Inferior parietal cortex (tissue), 1 donor: Measurements from ENCODE around the gene MOB3A.

Source experiments
- DNase-seq: peaks from one replicate; pipeline ENCODE4 v3.0.0-alpha.2; 2016; ENCODE audit errors: extremely low spot score

Gene MOB3A

DNA sequence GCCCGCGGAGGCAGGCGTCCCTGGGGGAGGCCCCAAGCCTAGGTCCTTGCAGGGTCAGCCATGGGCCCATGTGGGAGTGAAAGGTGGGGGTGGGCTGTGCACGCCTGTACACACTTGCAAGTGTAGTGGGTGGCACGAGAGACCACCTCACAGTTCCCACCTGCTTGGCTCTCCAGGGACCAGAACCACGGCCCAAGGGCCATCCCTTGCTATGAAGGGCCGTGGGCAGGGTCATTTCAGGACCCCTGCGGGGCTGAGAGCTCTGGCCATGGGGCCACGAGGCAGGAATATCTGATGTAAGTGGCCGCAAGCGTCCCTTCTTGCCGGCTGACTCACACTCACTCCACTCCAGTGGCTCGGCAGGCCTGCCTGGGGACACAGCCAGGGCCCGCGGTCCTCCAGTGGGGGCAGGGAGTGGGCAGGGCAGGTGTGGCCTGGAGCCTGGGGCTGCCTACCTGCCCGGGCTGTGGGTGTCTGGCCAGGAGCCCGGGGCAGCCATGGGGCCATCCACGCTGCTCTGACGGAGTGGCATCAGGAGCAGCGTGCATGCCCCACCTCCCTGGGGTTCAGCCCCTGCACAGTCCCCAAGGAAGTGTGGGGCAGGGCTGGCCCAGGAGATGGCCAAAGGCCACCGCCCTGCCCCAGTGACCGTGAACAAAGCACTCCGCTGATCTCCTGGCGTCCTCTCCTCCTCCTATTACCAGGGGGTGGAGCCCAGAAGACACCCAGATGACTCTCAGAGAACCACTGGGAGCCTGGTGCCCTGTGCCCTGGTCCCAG is 36.5 kb downstream of the MOB3A start:
- peak; percentile 44 for DNase-seq

DNA sequence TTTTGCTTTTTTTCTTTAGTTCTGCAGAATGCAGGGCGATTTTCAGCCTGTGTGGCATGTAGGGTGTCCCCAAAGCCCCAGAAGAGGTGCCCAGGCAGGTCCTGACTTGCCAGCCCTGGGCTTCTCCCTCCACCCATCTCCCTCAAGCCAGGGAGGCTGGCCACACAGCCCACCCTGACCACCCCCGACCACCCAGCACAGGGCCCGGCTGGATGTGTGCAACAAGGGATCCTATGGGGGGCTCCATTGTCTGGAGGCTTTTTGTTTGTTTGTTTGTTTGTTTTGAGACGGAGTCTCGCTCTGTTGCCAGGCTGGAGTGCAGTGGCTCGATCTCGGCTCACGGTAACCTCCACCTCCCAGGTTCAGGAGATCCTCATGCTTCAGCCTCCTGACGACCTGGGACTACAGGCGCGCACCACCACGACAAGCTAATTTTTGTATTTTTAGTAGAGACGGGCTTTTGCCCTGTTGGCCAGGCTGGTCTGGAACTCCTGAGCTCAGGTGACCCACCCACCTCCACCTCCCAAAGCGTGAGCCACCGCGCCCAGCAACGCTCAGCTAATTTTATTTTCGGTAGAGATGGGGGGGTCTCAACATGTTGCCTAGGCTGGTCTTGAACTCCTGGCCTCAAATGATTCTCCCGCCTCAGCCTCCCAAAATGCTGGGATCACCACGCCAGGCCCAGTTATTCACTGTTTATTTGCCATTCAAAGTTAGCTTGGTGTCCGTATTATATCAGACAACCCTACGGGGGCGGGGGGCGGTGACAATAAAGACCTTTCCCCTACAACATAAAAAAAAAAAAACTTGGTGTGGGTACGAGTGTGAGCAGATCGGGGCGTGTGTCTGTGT is 37.3 kb downstream of the MOB3A start:
- no peak for DNase-seq

DNA sequence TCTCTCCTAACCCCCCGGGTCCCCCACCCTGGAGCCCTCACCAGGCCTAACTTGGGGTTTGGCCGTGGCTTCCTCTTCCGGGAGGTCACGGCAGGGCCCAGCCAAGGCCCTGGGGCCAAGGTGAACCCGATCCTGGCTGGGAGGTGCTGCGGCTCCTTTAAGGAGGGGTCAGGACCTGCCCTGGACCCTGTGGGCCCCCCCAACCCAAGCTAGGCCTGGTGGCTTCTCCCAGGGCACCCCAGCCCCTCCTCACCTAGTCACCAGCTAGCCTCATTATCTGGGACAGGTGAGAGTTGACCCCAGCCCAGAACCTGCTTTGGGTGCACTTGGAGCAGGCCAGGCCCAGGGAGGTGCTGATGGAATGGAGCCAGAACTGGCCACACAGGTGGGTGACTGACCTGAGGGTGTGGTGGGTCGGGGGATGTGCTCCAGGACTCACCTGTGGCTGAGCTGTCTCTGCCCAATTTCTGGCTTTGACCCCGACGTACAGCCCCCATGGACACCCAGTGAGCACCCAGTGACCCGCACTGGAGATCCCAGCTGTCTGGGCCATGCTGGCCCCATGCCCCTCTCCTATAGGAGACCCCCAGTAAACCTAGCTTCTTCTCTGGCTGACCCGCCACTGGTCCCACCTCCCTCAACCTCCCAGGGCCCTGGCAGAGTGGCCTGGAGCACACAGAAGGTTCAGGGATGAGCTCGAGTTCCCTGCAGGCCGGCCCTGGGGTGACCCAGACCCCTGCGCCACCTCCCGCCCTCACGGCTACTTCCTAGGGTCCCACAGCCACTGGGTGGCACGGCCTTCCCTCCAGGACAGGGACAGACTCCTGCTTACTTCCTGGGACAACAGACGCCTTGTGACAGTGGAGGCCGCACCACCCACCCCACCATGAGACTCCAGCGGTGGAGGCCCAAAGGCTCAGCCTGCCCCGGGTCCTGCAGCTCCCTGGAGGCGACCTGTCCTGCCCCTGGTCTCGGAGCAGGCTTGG is 38.3 kb downstream of the MOB3A start:
- DNase-seq: no peak

DNA sequence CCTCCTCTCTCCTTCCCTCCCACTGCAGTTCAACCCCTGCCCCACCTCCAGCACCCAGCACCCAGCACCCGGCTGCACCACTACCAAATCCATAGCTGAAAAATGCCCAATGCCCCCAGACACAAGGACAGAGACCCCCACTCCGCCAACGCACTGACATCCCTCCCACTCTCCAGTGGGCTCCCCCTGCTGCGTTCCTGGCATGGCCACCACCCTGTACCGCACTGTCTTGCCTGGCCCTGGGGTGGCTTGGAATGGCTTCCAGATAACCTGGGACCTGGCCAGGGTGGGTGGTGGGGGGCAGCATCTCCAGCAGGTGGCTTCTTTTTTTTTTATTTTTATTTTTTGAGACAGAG is 39.3 kb downstream of the MOB3A start:
- DNase-seq: no peak

DNA sequence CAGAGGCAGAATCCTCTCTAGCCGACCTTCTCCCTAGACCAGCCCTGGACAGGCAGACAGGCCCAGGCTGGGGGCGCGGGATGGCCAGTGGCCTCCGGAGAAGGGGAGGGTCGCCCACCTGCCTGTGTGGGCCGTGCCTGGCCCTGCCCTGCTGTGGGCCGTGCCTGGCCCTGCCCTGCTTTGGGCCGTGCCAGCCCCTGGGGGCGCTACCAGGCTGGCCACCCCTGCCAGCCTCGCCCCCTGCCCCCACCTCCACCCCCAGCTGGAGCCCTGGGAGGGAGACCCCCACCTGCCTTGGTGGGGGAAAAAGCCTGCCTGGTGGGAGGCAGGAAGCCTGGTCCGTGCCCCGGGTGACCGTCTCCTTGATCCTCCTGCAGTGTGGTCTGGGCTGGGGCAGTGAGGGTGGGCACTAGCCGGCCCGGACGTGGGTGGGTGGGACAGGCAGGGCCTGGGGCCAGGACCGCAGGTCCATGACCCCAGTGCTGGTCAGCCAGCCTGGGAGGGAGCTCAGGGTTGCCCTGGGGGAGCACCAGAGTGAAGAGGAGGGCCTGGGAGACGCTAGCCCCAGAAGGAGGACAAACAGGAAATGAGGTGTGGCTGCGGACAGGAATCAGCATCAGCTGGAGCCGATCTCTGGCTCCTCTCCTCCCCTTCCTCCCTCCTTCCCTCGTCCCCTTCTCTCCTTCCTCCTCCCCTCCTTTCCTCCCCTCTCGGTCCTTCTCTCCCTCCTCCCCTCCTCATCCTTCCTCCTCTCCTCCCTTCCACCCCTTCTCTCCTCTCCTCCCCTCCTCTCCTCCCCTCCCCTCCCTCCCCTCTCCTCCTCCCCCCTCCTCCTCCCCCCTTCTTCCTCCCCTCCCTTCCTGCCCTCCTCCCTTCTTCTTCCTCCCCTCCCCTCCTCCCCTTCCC is 39.9 kb downstream of the MOB3A start:
- no peak for DNase-seq

DNA sequence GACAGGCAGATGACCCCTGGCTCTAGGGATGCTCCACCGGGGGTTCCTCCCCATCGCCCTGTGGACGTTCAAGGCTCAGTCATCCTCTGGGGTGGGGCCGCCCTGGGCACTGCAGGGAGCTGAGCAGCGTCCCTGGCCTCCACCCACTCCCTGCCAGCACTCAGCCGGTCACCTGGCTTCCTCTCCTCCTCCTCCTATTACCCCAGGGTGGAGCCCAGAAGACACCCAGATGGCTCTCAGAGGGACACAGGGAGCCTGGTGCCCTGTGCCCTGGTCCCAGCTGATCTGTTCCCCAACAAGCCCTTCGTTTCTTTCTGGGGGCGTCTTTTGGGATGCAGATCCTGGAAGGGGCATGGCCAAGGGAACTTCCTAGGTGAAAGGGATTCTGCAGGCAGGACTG is 41.4 kb downstream of the MOB3A start:
- no peak for DNase-seq

DNA sequence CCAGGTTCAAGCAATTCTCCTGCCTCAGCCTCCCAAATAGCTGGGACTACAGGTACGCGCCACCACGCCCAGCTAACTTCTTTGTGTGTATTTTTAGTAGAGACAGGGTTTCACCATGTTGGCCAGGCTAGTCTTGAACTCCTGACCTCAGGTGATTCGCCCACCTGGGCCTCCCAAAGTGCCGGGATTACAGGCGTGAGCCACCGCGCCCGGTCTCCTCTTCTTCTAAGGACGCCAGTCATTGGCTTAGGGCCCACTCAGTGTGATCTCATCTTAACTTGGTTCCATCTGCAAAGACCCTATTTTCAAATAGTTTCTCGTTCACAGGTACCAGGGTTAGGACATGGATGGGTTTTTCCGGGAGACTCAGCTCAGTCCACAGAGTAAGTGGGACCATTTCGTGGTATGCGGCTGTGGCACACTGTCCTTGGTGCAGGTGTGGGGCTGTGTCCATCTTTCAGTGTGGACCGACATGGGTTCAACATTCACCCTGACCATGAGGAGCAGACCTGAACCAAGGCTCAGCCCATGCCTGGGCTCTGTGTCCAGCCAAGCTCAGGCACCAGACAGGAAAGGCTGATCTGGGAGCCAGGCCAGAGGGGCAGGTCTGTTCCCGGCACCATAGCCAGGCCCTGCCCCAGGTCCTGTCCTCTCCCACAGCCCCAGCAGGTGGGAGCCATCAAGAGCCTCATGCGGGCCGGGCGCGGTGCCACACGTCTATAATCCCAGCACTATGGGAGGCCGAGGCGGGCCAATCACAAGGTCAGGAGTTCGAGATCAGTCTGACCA is 42.3 kb downstream of the MOB3A start:
- DNase-seq: no peak

DNA sequence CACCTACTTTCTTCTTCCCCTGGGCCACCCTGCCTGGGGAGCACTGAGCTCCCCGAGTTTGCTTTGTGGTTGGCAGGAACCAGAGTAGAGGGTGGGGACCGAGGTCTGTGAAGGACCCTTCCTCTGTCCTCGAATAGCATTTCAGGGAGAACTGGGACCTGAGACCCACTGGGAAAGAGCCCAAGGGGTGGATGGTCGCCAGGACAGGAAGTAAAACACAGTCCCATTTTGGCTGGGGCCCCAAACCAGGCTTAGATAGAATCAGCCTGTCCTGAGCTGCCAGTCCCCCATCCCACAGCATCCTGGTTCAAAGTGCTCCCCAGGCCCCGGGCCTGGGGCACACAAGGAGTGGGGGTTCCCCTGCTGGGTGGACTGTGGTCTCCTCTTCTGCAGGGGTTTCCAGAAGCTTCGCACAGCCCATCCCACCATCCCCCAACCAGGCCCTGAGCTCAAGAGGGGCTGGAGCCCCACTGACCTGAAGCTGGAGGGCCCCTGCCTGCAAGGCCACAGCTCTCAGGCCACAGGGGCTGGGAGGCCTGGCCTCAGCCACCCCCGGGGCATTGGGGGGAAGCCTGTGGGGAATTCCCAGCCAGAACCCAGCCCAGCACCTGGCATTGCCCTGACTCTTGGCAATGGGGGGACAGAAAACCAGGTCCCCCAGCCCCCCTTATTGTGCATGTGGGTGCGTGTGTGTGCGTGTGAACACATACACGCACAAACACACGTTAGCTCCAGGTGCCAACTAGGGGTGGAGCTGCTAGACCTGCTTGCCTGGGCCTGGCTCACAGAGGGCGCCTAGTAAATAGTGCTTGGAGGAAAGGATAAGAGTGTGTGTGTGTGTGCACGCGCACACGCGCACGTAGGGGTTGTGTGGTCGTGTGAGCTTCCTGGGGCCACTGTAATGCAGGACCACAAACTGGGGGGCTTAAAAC is 44.1 kb downstream of the MOB3A start:
- no peak for DNase-seq

DNA sequence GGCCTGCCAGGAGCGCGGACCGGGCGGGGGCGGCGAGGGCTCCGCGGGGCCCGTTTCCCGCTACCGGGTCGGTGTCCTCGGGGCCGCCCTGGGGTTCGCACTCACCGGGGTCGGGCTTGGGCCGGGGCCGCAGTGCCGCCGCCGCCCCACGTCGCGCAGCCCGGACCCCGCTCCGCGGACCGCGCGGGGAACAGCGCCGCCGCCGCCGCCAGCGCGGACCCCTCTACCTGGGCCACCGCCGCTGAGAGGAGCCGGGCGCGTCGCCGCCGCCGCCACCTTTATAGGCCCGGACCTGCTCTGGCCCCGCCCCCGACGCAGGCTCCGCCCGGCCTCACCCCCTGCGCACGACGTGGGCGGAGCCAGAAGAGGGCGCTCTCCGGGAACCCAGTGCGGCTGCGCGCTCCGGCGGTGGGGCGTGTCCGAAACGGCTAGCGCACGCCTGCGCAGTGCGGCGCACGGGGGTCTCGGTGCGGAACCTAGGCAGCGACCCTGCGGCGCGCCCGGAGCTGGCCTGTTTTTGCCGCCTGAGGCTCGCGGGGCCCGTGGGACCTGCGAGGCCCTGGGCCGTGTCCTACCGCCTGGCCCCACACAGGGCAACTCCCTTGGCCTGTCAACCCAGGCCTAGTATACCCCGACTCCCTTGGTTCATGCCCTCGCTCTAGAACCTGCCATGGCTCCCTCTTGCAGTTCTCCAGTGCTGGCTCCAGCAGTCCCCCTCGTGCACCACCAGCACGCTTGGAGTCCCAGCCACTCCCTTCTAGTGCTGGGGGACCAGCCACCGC is 44.9 kb downstream of the MOB3A start, which contains the start of gene MKNK2:
Gene MKNK2, minus strand, starts transcription at position 254 of the 782 bp plus-strand sequence. CDS start 393 bp downstream, outside the sequence.
- peak; percentile 94 for DNase-seq

DNA sequence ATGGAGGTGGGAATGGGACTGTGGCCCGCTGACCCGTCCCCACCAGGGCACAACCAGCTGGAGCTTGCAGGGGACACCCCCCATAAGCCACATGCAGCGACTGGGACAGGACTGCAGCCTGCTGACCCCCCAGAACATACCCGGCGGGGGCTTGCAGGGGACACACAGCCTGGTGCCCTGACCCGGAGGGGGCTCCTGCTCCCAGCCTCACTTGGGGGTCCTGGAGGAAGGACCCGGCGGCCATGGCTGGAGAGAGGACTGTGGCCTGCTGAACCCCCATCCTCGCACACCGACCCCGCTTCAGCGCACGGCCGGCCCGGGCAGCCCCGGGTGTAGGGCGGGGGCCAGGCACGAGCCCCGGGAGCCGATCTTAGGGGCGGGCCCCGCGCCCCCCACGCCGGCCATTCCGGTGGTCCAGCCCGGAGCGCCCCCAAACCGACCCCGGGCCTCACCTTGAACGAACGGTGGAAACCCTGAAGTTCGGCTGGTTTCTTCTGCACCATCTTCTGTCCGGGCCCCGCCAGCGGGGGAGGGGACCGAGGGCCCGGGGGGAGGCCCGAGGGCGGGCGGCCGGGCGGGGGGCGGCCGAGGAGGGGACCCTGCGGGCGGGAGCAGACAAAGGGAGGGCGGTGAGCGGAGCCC is 45.7 kb downstream of the MOB3A start:
- DNase-seq: no peak

DNA sequence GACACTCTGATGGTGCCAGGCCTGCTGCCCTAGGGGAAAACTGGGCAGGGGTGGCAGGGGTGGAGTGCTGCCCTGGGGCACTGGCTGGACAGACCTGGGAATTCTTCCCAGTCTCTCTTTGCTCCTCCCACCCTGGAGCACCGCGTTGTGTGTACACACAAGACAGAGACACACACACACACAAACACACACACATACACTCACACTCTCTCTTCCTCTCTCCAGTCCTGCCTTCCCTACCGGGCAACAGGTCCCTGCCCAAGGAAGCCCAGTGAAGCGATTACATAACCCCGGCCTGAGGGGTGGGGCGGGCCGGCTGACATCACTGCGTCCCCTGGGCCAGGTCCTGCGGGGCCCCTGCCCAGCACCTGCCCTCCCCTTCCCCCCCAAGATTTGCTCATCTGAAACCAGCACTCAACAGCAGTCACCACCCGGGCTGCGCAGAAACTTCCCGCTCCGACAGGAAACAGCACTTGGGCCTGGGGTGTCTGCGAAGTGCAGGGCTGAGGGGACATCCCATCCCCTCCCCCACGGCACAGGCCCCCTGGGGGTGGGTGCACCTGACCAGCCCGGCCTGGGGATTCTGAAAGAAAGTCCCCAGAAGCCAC is 46.3 kb downstream of the MOB3A start:
- DNase-seq: peak; percentile 64

DNA sequence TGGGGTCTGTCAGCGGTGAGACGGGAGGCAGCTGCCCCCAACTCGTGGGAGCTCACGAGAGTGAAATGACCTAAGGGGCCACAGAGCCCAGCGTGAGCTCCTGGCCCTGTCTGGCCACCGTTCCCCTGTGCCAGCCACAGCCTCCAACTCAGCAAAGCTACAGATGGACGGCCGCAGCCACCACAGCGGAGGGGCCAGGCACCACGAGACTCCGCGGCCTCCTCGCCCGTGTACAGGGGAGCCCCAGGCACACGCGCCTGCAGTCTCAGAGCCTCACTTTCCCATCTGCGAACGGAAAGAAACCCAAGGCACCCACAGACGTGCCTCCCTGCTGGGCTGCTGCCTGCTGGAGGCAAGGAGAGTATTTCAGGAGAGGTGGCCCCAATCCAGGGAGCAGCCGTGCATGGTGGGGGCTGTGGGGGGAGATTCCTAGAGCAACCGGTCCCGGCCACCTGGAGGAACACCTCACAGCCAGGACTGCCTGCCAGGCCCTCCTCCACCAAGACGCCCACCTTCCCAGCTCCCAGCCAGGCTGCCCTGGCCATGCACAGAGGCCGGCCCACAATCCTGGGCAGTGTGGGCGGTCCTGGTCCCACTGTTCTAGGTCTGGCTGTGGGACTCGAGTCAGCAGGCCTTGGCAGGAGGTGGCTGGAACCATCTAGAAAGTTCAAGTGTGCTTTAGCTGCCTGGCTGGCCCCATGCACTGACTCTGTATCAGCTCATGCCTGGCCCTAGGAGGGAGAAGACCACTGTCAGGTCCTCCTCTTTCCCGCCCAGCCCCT is 47.0 kb downstream of the MOB3A start:
- no peak for DNase-seq

DNA sequence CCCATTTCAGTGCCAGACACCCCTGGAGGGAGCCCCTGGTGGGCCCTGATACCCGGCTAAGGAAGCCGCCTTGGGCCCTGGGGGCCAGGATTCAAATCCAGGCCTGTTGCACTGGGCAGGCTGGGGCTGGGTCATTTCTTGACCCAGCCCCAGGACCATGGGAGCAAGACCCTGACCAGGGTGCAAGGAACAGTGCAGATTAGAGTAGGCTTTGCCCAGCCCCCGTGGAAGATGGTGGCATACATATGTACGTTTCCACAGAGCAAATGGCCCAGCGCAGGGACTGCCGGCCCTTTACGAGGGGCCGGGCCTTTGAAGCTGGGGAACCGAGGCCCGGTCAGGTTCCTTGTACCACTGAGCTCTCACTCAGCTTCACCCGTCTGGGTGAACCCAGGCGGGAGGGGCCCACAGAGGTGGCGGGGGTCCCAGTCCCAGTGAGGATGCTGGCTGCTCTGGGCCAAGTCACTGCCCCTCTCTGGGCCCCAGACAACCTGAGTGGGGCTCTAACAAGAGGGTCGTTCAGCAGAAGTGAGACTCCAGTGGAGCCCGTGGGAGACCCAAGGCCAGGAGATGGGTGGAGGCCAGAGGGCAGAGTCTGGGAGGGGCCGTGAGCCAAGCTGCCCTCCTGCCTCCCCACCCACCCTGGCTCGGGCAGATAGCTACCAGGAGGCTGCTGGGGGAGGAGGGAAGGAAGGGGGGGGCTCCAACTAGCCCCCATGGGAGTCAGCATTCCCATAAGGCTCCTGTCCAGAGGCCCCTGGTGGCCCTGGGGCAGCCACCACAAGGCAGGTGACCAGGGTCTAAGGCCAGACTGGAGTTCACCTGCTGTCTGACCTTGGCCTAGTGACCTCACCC is 47.8 kb downstream of the MOB3A start:
- no peak for DNase-seq

DNA sequence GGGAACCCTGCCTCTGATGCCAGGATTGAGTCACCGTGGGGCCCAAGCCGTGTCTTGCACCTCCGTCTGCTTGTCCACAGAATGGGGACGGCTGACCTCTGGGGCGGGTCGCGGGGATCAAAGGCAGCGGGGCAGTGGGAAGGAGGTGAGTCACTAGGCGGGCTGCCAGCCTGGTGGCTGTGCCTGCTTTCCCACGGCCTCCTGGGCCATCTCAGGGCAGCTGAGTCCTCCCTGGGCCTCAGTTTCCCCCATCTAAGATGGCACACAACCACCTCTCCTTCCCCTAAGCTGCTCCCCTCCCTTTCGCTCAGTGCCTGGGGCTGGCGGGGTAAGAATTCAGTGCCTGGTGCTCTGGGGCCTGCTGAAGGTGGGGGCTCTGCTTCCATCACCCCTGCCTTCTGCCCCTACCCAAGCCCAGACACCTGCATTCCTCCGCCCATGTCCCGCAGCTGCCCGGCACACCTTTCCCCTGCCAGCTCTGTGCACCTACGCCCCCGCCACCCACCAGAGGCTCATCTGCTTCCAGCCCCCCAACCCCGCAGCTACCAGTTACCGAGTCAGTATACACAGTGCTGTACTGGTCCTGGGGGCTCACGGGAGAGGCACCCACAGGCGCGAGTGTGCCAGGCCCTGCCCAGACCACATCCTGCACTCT is 48.5 kb downstream of the MOB3A start:
- no peak for DNase-seq

DNA sequence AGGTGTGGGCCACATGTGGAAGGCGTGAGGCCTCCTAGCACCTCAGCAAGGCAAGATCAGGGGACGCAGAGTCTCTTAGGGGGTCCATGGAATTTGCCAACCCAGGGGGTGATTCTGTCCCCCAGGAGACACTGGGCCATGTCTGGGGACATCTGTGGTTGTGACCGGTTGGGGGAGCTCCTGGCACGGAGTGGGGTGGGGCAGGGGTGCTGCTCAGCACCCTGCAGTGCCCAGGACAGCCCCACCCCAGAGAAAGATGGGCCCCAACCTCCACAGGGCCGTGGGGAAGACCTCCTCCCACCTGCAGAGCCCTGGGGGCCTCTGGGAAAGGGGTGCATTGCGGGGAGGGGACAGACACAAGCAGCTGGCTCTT is 49.1 kb downstream of the MOB3A start:
- no peak for DNase-seq
